Mucosa of gallbladder (tissue), 1 donor: ENCODE measurements around the gene TTLL11. TPM values are rescaled to one million over a fixed set of nuclear protein-coding genes. Genes with fewer than 3 reads are reported as not detected.
"Not testable (repeated sequence)": the region's sequence is repeated elsewhere in the genome, so short reads cannot be mapped to it uniquely, and the experiment has no call there.

ENCODE experiments used
- DNase-seq: peaks from one replicate; pipeline ENCODE4 v3.0.0-alpha.2; 2020; ENCODE audit warnings: low spot score
- total RNA-seq: library from RNA; stranded (reverse); gene quantifications from one replicate; pipeline ENCODE4 v1.2.1, GENCODE V29; 2021
- donor health status: DM: no; HTN: no; CAD: no.

TTLL11 gene
- total RNA-seq, 1 donor from 2014 or later: 10.9 TPM

DNA sequence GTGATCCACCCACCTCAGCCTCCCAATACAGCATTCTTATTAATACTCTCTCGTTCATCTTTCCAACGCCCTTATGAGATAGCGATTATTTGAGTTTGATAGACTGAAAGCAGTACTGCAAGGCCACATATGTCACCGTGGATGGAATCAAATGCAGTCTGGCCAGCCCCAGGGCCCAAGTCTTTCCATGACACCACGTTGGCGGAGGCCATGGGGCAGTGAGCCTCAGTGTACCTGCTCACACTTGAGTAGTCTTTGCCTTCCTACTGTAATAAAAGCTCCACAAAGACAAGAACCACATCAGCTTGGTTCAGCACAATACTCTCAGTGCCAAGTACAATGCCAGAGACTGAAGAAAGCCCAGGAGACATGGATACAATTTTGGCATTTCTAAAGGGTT lies 88.5 kb downstream of the TTLL11 start:
- DNase-seq: no peak

DNA sequence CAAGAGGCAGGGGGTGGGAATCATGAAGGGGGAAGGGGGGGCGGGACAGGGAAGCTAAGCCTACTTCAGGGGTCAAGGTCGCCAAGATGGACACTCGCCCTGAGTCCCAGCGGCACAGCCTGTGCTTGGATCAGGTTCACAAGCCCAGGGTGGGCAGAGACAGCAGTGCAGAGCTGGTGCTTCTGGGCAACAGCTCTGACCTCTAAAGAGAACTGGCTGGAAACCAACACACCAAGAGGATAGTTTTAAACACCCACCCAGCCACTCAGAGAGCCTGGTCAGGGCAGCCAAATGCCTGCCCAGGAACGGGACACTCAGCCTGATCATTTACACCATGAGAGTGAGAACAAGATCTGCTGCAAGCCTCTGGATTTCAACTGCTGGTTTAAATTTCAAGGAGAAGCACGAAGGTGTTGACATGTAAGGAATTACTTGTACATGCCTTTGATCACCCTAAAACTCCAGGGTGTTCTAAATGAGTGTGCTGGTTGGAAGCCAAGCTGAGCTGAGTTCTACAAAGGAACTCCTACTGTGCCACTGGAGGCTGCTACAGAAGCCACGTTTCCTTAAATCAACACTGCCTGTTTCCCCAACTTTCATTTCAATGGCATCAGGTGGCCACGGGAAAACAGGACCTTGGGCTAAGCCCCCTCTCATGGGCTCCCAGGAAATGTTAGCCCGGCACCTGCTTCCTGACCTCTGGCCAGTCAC lies 91.5 kb downstream of the TTLL11 start:
- DNase-seq: peak; percentile 10

DNA sequence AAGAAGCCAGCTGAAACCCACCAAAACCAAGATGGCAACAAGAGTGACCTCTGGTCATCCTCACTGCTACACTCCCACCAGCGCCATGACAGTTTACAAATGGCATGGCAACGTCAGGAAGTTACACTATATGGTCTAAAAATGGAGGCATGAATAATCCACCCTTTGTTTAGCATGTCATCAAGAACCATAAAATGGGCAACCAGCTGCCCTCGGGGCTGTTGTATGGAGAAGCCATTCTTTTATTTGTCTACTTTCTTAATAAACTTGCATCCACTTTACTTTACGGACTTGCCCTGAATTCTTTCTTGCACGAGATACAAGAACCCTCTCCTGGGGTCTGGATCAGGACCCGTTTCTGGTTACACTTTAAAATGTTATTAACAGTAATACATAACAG lies 92.6 kb downstream of the TTLL11 start:
- DNase-seq: peak; percentile 1

DNA sequence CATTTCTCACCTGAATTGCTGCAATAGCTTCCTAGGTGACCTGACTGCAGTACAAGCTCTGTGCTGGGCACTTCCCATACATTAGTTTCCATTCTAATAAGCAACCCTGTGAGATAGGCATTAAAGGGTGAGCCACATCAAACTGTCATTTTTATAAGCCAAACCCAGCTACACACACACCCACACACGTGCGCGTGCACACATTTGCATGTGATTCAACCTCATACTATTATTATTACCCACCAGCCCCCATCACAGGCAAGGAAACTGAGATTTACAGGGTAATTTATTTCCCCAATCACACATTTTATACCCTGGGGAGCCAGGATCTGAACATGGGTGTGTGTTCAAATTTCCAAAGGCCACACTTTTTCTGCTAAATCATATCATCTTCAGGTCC lies 93.6 kb downstream of the TTLL11 start:
- DNase-seq: peak; percentile 7

GRCh38 chr9:121998513-121999049 lies 94.5 kb downstream of the TTLL11 start:
- DNase-seq: peak; percentile 52

- no peak for DNase-seq
Measured at GRCh38 chr9:121997791-121998190, 95.3 kb downstream of the TTLL11 start.

- no peak for DNase-seq
Measured at GRCh38 chr9:121996783-121997182, 96.3 kb downstream of the TTLL11 start.

DNA sequence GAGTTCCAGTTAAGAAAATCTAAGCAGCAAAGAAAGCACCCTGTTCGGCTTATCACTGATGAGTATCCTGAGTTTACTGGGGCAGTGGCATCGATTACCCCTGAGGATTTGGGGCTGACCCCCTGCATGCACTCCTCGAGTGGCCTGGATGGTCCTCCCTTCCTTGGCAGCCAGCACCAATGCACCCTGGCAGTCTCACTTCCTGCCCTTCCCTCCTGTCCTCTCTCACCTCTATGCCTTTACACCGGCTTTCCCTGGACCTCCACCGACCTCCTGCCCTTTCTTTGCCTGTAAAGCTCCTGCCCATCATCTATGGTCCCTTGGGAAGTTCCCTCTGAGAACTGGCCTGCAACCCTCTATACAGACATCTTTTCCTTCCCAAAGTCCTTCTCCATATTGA lies 97.1 kb downstream of the TTLL11 start:
- no peak for DNase-seq

DNA sequence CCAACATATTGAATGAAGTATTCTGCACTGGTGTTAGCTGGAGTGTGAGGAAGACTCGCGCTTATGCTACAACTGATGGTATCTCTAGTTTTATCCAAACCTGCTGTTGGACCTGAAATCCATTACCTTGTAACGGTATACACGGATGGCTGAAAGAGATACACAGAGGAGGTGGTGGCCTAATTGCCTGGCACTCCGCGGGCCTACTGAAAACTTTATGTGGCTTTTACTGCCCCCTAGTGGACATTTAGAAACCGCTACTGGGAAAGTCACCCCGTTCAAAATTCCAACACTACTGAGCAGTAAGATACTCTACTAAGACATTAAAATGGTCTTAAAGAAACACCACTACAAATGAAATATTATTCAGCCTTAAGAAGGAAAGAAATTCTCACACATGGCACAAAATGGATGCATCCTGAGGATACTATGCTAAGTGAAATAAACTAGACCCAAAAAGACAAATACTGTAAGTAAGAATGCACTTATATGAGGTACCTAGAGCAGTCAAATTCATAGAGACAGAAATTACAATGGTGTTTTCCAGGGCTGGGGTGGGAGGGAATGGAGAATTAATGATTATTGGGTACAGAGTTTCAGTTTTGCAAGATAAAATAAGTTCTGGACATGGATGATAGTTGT lies 100.4 kb downstream of the TTLL11 start:
- DNase-seq: peak; percentile 67

DNA sequence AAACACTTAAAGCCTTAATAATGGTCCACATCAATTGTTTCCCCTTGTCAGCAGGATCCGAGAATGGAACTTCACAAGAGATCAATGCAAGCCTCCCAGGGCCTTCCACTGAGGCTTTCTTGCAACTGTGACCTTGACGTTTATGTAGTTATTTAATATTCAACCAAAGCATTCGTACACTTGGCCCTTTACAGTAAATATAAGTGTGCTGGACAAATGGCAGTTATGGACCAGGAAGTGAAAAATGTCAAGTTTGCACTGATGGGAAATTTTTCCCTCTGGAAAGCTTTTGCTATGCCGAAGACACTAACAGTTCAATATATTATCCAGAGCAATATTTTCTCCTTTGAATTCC lies 101.8 kb downstream of the TTLL11 start:
- DNase-seq: no peak

DNA sequence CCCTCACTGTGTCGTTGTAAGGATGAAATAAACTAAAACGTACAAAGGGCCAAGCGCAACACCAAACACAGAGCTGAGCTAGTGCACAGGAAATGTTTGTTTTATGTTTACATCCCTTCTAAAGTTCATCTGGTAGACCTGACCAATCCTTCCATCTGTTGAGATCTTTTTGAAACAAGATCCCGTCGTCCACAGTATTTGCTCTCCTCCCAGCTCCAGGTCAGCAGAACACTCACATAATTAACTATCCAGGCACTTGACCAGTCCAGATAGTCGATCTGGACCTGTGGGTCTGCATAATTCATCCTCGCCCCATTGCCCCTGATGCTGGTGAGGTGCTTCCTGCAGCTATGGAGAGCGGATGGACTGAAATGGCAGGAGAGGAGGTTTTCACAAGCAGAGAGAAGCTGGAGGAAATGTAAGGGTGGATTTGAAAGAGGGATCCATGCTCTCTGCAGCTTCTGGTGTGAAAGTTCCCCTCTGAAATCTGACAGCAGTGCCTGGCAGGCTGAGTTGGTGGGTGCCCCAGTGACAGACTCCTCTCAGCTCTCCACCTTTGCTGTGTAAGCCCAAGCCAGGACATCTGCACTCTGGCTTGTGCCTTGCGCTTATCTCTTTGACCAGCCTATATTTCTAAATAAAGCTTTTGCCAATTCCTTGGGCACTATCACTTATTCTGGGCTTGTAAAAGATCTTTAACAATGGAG lies 102.4 kb downstream of the TTLL11 start:
- DNase-seq: no peak

DNA sequence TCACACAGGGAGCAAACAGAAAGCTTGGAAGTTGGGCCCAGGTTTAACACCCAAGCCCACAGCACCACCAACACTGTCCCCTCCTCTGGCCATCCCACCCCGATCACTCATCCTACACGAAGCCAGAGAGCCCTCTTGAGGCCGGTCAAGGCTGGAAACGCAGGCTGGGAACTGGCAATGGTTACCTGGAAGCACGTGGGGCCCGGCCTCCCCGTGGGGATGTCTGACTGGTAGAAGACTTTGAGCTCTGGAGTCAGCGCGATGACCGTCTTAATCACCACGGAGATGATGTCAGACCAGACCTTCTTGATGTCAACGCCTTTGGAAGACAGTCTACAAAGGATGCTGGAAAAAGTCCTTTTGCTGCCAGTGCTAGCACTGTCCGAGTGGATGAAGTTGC lies 104.1 kb downstream of the TTLL11 start:
- DNase-seq: no peak

DNA sequence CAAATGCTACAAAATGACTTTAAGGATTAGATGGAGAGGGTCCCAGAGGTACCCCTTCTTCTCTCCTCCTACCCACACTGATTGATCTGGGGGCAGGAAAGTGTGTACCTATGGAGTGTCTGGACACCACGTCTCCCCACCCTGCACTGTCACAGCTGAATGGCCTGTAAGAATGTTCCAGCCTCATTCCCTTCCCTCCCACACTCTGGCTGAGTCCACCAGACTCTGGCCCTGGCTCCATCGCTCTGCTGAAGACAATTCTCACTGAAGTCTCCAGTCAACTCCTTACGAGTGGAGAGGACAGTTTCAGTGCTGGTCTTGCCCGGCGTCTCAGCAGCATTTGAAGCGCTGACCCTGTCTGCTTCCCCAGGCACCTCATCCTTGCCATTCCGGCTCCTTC lies 105.8 kb downstream of the TTLL11 start:
- DNase-seq: no peak

GRCh38 chr9:121985792-121986494 lies 107.2 kb downstream of the TTLL11 start:
- DNase-seq: no peak

GRCh38 chr9:121984726-121985402 lies 108.2 kb downstream of the TTLL11 start:
- DNase-seq: no peak

DNA sequence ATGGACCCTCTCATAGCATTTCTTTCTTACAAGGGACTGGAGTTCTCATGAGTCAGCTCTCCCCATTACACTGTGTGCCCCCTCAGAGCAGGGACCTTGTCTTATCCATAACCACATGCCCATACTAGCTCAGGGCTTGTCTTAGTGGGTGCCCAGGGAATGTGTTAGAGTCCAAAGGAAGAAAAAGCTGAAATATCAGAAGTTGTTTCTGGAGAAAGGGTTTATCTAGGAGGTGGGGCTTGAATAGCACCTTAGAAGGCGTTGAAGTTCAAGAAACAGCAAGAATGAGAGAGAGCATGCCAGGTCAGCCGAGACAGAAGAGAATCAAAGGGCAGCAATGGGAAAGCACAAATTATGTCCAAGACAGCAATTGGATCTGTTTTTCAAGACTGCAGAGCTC lies 109.4 kb downstream of the TTLL11 start:
- no peak for DNase-seq

- no peak for DNase-seq
Measured at GRCh38 chr9:121981118-121981883, 111.8 kb downstream of the TTLL11 start.

DNA sequence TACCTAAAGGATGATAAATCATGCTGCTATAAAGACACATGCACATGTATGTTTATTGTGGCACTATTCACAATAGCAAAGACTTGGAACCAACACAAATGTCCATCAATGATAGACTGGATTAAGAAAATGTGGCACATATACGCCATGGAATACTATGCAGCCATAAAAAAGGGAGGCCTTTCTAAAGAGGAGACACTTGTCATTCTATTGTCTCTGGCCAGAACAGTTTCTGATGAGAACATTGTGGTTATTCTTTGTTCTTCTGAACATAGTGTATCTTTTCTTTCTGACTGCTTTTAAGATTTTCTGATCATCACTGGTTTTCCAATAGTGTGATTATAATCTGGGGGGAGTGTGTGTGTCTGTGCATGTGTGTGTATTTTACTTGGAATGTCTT lies 112.4 kb downstream of the TTLL11 start:
- not testable (repeated sequence) for DNase-seq

- DNase-seq: no peak
Measured at GRCh38 chr9:121979736-121980135, 113.4 kb downstream of the TTLL11 start.

- no peak for DNase-seq
Measured at GRCh38 chr9:121976751-121977150, 116.4 kb downstream of the TTLL11 start.

- DNase-seq: peak; percentile 70
Measured at GRCh38 chr9:121975801-121976277, 117.3 kb downstream of the TTLL11 start.
